Putamen (tissue), 1 donor: ENCODE data around the gene VTA1.
"Not testable (repeated sequence)": the region's sequence is repeated elsewhere in the genome, so short reads cannot be mapped to it uniquely, and the experiment has no call there.

ENCODE experiments used
- DNase-seq: peaks from one replicate; pipeline ENCODE4 v3.0.0-alpha.2; 2016; ENCODE audit warnings: low spot score

Gene VTA1

GRCh38 chr6:142225552-142225951 is 78.5 kb downstream of the VTA1 start:
- no peak for DNase-seq

GRCh38 chr6:142226731-142227130 is 79.7 kb downstream of the VTA1 start:
- no peak for DNase-seq

- not testable (repeated sequence) for DNase-seq
These were observed 82.6 kb downstream of the VTA1 start for GRCh38 chr6:142229518-142230270.

GRCh38 chr6:142232206-142233044 is 85.4 kb downstream of the VTA1 start:
- DNase-seq = not testable (repeated sequence)

GRCh38 chr6:142233945-142234682 is 87.1 kb downstream of the VTA1 start:
- DNase-seq = no peak

- DNase-seq = no peak
These were observed 88.2 kb downstream of the VTA1 start for GRCh38 chr6:142235272-142235671.

- DNase-seq = no peak
These were observed 88.7 kb downstream of the VTA1 start for GRCh38 chr6:142235791-142236190.

GRCh38 chr6:142236691-142237090 is 89.6 kb downstream of the VTA1 start:
- no peak for DNase-seq

GRCh38 chr6:142238881-142239280 is 91.8 kb downstream of the VTA1 start:
- no peak for DNase-seq

- DNase-seq = no peak
These were observed 93.1 kb downstream of the VTA1 start for GRCh38 chr6:142240179-142240578.

- DNase-seq = no peak
These were observed 94.0 kb downstream of the VTA1 start for GRCh38 chr6:142241061-142241460.

GRCh38 chr6:142242269-142242668 is 95.2 kb downstream of the VTA1 start:
- DNase-seq = no peak

GRCh38 chr6:142246960-142247359 is 99.9 kb downstream of the VTA1 start:
- DNase-seq = no peak

GRCh38 chr6:142249266-142249665 is 102.2 kb downstream of the VTA1 start:
- no peak for DNase-seq

GRCh38 chr6:142251930-142252445 is 104.9 kb downstream of the VTA1 start:
- no peak for DNase-seq

GRCh38 chr6:142254513-142254912 is 107.5 kb downstream of the VTA1 start:
- no peak for DNase-seq

- DNase-seq = no peak
These were observed 108.7 kb downstream of the VTA1 start for GRCh38 chr6:142255785-142256184.

- DNase-seq = no peak
These were observed 111.2 kb downstream of the VTA1 start for GRCh38 chr6:142258305-142258704.

- DNase-seq = no peak
These were observed 111.7 kb downstream of the VTA1 start for GRCh38 chr6:142258757-142259156.

- no peak for DNase-seq
These were observed 113.7 kb downstream of the VTA1 start for GRCh38 chr6:142260748-142261147.

GRCh38 chr6:142262231-142262630 is 115.2 kb downstream of the VTA1 start:
- no peak for DNase-seq

GRCh38 chr6:142265476-142265875 is 118.4 kb downstream of the VTA1 start:
- DNase-seq = no peak
